Activated T-cell treated with anti-CD3 and anti-CD28 coated beads for 1 hour (primary cell): ENCODE measurements around the gene ADCK2.
"Not testable (repeated sequence)": the region's sequence is repeated elsewhere in the genome, so short reads cannot be mapped to it uniquely, and the experiment has no call there.

Source experiments
- DNase-seq: peaks from one replicate; pipeline ENCODE4 v3.0.0-alpha.2; 2020; ENCODE audit warnings: low read depth

The ADCK2 gene

GRCh38 chr7:140693849-140694248, 21.1 kb downstream of the ADCK2 start:
- DNase-seq = not testable (repeated sequence)

DNA sequence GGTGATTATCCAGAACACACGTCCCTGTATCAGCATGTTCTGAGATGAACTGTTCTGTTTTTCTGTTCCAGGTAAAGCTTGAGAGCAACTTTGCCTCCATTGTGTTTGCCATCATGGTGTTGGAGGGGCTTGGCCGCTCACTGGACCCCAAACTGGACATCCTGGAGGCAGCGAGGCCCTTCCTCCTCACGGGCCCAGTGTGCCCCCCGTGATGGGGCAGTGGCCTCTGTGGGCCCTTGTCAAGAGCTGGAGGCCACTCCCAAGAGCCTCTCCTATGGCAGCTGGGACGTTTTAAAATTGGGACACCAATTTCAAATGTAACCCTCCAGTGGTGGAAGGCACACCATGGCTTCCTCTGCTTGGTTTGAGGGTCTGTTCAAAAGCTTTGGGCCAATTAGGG, 21.8 kb downstream of the ADCK2 start:
- DNase-seq = no peak

- DNase-seq = no peak
These were observed 22.6 kb downstream of the ADCK2 start for GRCh38 chr7:140695381-140695780.

- DNase-seq = peak; percentile 92
These were observed 23.4 kb downstream of the ADCK2 start for GRCh38 chr7:140696024-140696679.

GRCh38 chr7:140696680-140697446, 24.1 kb downstream of the ADCK2 start, which contains the start of gene NDUFB2:
TSS of gene NDUFB2 (plus strand) at chr7:140696708. CDS start at chr7:140696745, 37 bp downstream.
- peak; percentile 52 for DNase-seq

DNA sequence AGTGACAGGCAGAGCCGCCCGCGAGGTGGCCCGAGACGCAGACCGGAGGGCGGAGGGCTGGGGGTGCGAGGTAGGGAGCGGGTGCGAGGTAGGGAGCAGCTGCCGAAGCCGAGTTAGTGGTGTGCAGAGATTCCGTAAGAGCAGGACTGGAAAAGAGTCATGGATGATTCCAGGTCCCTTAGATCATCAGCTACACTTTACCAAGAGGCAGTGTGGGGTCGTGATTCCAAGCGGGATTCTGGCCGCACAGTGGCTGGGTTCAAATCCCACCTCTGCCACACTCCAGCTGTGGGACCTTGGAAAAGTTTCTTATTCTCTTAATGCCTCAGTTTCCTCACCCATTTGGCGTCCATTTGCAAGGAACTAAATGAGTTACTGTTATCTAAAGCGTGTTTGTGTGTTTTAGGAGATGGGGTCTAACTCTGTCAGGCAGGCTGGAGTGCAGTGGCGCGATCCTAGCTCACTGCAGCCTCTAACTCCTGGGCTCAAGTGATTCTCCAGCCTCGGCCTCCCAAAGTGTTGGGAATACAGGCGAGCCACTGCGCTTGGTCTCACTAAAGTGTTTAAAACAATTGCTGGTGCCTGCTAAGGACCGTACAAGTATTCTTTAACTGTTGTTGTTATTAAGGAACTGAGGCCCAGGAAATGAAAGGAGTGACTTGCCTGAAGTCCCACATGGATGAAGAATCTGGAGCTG, 24.9 kb downstream of the ADCK2 start:
- no peak for DNase-seq

DNA sequence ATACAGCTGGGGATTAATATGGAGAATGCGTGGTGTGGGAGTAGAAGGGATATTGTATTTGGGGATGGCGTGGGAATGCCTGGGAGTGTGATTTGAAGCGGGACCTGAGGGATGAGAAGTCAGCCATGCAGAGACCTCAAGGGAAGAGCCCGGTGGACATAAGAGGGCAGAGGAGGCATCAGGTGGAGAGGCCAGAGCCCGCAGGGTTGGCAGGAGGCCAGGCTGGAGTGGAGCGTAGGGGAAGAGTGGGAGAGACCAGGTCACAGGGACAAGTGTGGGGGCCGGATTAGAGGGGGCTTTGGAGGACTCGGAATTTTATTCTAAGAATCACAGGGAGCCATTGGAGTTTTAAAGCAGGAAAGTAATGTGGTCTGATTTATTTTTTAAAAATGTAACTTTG, 25.7 kb downstream of the ADCK2 start:
- no peak for DNase-seq

GRCh38 chr7:140702774-140703173, 30.0 kb downstream of the ADCK2 start:
- no peak for DNase-seq

DNA sequence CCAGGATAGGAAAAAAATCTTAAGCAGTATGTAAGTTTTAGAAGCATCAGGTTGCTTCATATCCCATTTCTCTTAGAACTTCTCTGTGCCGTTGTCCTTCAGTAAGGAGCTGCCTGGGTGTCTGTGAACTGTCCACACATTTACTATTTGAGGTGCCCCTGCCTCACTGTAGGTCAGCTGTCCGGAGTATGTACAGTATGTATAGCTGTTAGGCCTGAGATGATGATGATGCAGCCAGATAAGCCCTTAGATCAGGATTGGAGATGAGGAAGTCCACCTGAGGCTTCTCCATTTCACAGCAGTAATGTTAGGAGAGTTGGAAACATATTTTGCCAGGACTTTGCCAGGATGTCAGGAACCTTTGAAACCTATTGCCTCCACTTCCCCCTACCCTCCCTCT, 31.5 kb downstream of the ADCK2 start:
- no peak for DNase-seq

GRCh38 chr7:140707132-140707531, 34.4 kb downstream of the ADCK2 start:
- DNase-seq = no peak

DNA sequence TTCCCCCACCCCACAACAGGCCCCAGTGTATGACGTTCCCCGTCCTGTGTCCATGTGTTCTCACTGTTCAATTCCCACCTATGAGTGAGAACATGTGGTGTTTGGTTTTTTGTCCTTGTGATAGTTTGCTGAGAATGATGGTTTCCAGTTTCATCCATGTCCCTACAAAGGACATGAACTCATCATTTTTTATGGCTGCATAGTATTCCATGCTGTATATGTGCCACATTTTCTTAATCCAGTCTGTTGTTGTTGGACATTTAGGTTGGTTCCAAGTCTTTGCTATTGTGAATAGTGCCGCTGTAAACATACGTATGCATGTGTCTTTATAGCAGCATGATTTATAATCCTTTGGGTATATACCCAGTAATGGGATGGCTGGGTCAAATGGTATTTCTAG, 36.0 kb downstream of the ADCK2 start:
- DNase-seq = not testable (repeated sequence)

DNA sequence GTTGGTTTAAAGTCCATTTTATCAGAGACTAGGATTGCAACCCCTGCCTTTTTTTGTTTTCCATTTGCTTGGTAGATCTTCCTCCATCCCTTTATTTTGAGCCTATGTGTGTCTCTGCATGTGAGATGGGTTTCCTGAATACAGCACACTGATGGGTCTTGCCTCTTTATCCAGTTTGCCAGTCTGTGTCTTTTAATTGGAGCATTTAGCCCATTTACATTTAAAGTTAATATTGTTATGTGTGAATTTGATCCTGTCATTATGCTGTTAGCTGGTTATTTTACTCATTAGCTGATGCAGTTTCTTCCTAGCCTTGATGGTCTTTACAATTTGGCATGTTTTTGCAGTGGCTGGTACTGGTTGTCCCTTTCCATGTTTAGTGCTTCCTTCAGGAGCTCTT, 39.6 kb downstream of the ADCK2 start:
- not testable (repeated sequence) for DNase-seq

DNA sequence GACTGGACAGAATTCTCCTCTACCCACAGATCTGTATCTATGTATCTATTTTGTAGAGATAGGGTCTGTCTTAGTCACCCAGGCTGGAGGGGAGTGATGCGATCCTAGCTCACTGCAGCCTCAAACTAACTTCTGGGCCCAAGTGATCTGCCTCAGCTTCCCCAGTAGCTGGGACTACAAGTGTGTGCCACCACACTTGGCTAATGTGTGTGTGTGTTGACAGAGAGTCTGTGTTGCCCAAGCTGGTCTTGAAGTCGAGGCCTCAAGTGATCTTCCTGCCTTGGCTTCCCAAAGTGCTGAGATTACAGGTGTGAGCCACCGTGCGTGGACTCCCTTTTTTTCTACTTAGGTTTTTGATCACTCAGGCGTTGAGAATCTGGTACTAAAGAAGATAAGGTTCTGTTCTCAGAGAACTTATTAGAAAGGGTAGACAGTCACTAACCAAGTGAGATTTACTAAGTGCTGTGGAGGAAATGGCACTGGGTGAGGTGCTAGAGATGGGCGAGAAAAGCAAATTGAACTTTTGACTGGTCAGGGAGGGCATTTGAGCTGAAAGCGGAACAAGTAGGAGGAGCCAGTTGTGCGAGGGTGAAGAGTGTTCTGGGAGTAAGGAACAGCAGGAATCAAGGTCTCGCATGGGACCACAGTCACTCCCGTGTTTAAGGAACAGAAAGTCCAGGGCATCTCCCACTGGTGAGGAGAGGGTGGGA, 41.7 kb downstream of the ADCK2 start:
- DNase-seq = no peak

DNA sequence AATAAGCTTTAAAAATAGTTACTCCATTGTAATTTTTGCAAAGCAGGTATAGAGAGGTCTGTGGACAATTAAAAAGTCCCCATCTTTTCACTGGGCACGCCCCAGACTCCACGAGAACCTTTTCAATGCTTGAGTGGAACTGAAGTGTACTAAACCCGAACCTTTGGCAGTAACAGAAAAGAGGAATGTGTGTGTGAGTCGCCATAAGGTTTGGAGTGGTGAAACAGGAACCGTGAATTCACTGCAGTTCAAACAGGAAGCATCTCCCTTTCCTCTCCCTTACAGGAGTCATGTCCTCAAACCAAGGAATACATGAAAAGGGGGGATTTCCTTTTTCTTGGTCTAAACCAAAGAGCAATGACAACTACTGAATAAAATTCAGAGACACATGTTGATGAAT, 47.0 kb downstream of the ADCK2 start:
- DNase-seq = no peak

- no peak for DNase-seq
These were observed 49.5 kb downstream of the ADCK2 start for GRCh38 chr7:140722254-140722653.

- DNase-seq = peak; percentile 23
These were observed 50.3 kb downstream of the ADCK2 start for GRCh38 chr7:140723006-140723405.

DNA sequence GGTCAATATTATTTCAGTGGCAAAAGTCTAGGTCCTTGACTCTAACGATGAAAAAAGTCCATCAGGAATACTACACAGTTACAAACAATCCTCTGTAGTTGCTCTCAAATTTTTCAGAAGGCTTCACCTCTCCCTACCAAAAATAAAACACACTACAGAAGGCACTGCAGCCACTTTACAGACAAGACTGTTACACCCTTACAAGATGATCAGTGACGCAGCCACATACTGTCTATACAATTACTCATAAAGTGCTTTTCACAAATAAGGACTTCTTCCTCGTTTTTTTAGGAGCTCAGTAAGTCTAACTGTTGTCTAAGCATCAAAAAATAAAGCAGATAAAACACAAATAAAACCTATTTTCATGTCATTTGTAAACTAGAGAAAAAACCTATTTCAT, 50.8 kb downstream of the ADCK2 start:
- DNase-seq = no peak

DNA sequence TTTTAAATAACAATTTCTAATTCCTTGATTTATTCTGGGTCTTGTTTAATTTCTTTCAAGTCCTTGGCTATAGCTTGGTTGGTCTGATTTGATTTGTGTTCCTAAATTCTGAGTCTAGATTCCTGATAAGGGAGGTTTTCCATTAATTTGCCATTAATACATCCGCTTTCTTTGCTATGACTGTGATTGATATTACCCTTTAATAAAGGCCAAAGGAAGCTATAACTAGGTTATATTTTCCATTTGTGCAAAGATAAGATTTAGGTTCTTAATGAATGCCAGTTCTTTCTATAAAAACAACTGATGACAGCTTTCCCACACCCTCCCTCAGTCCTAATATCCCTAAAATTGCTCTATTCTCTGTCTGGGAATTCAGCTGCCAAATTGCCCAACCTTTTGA, 52.0 kb downstream of the ADCK2 start:
- DNase-seq = no peak

GRCh38 chr7:140726281-140726680, 53.5 kb downstream of the ADCK2 start:
- no peak for DNase-seq

DNA sequence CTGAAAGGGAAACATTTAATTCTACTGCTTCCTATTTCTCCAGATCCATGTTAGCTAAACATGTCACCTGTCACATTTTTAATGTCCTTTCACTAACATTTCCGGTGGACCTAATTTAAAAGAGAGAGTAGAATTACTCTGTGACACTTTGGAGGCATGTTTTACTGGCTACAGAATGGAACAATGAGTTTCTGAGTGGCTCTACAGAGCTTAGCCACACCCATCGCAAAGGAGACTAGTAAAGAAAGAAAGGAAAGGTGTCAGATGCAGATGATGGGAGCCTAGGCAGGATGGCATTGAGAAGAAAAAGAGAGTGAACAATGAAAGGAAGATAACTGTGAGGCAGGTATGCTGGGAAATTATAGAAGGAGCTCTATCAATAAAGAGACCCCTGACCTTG, 59.7 kb downstream of the ADCK2 start:
- DNase-seq = no peak

GRCh38 chr7:140734096-140734495, 61.4 kb downstream of the ADCK2 start:
- DNase-seq = no peak

DNA sequence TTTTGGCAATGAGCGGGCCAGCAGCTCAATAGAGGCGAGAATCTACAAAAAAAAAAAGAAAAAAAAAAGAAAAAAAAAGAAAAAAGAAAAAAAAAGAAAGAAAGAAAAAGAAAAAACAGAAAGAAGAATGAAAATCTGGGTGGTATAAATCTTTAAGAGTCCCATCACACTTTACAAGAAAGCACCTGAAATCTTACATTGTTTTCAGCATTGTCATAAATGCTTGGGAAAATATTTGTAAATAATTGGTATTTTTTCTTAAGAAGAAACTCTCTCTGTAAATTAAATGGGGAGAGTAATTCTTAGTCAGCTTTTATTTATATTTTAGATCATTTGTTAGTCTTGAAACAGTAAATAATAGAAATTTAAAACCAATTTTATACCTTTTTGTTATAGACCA, 62.0 kb downstream of the ADCK2 start:
- no peak for DNase-seq
